SU-DHL-6 (cell line): ENCODE measurements around the gene MOV10L1.

Source experiments
- CTCF ChIP-seq: fragments of 200-600 bp; sonication (generic); IDR thresholded peaks from one replicate; pipeline ENCODE4 v1.5.1; 2017; ENCODE audit warnings: antibody characterized with exemption, mild to moderate bottlenecking, low read length, moderate library complexity; ENCODE audit not compliant: insufficient read depth, poor library complexity, severe bottlenecking
- EZH2phosphoT487 ChIP-seq: fragments of 200-600 bp; sonication (generic), shearing (Covaris generic); conservative IDR thresholded peaks from 2 replicates; pipeline ENCODE4 v1.6.1; 2018; ENCODE audit warnings: mild to moderate bottlenecking, antibody characterized with exemption, low read length, moderate library complexity, mixed read lengths

- TF ChIP-seq CTCF (no peak), EZH2phosphoT487 (no peak)
Observed at GRCh38 chr22:50178871-50179869, 89.4 kb downstream of the MOV10L1 start.
